Astrocyte of the cerebellum (primary cell): ENCODE data around the gene DPP6.
A peak's percentile ranks its signal among the peaks of the same experiment; 100 is the strongest.
"Not testable (repeated sequence)": the region's sequence is repeated elsewhere in the genome, so short reads cannot be mapped to it uniquely, and the experiment has no call there.

Experiments used
- DNase-seq: peaks from one replicate; pipeline ENCODE4 v3.0.0-alpha.2; 2011; ENCODE audit warnings: low read depth
- H3K4me3 ChIP-seq: 2 replicates; pipeline ENCODE4 v1.5.1; 2011; ENCODE audit warnings: mild to moderate bottlenecking, low read depth, low read length, moderate library complexity
- in situ Hi-C: cut with HindIII; loops from 2 replicates; pipeline ENCODE4 v1.10.0; 2017; ENCODE audit warnings: low sequenced_read_pairs
- TF ChIP-seq, protein P1 (sequence below): IDR thresholded peaks from 2 replicates; pipeline ENCODE4 v1.5.1; 2012; ENCODE audit warnings: low read length, low read depth, moderate library complexity, mild to moderate bottlenecking; ENCODE audit errors: missing control alignments

DPP6 gene

DNA sequence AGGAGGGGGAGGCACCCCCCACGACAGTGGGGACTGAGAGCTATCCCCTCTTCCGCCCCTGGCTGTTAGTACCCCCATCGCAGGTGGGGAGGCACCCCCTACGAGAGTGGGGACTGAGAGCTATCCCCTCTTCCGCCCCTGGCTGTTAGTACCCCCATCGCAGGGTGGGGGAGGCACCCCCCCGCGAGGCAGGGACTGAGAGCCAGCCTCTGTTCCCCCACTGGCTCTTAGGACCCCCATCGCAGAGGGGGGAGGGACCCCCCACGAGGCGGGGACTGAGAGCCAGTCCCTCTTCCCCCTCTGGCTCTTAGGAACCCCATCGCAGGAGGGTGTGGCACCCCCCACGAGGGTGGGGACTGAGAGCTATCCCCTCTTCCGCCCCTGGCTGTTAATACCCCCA lies 6.6 kb downstream of the DPP6 start:
- in situ Hi-C loops, DNase-seq, H3K4me3 ChIP-seq: not testable (repeated sequence)

DNA sequence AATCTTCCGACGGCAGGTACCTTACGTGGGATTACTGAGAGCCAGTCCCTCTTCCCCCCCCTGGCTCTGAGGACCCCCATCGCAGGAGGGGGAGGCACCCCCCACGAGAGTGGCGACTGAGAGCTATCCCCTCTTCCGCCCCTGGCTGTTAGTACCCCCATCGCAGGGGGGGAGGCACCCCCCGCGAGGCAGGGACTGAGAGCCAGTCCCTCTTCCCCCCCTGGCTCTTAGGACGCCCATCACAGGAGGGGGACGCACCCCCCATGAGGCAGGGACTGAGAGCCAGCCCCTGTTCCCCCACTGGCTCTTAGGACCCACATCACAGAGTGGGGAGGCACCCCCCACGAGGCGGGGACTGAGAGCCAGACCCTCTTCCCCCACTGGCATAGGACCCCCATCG lies 8.4 kb downstream of the DPP6 start:
- in situ Hi-C loops, DNase-seq: not testable (repeated sequence)

DNA sequence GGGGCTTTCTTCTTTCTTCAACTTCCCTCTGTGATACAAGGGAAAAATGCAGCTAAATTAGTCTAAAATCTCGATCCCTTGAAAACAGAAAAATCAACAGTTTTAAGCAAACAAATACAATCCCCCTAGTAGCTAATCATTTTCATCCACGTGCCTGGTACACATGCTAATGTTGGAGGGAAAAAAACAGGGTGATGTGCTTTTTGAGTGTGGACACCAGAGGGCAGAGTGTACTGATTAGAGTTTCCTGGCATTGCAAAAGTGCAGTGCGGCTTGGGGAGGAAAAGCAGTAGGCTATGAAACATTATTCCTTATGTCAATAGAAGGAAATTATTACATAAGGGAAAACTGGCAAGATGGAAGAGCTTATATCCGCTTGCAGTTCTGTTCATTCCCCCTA lies 19.6 kb downstream of the DPP6 start:
- TF ChIP-seq, protein P1, sequence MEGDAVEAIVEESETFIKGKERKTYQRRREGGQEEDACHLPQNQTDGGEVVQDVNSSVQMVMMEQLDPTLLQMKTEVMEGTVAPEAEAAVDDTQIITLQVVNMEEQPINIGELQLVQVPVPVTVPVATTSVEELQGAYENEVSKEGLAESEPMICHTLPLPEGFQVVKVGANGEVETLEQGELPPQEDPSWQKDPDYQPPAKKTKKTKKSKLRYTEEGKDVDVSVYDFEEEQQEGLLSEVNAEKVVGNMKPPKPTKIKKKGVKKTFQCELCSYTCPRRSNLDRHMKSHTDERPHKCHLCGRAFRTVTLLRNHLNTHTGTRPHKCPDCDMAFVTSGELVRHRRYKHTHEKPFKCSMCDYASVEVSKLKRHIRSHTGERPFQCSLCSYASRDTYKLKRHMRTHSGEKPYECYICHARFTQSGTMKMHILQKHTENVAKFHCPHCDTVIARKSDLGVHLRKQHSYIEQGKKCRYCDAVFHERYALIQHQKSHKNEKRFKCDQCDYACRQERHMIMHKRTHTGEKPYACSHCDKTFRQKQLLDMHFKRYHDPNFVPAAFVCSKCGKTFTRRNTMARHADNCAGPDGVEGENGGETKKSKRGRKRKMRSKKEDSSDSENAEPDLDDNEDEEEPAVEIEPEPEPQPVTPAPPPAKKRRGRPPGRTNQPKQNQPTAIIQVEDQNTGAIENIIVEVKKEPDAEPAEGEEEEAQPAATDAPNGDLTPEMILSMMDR: peak; percentile 21

More for the DNA sequence above, 8.4 kb downstream of the DPP6 start:
- not testable (repeated sequence) for H3K4me3 ChIP-seq

DNA sequence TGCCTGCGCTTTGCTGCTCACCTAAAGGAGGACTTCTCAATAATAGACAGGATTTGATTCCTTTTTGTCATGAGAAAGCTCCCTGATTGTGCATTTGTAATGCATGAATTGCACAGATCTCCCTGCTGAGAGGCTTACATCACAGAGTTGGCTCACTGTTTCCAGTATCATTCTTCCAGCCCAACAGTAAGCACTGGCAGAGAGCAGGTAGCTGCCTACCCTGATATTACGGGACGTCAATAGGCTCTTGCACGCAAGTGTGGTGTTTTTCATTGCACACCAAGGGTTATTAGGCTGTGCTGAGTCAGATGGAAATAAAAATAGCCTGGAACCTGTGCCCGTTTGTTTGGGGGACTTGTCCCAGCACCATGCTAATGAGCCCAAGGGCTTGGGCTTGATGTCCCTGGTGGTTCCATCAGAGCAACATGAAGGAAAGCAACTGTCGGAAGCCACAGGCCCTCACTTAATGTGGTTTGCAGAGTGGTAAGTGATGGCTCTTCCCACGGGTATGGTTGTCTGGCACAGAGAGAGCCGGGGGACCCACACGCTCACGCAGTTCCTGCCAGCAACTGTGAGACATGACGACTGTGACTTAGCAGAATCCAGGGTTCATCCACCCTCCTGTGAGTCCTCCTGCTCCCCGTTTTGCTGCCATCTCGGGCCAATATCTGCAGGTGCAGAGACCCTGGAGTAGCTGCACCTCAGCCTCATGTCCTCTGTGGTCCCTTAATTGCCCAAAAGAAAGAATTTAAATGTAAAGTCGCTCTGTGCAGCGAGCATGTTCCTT lies 20.4 kb downstream of the DPP6 start:
- DNase-seq, in situ Hi-C loops, H3K4me3 ChIP-seq: not testable (repeated sequence)

More for the DNA sequence above, 19.6 kb downstream of the DPP6 start:
- H3K4me3 ChIP-seq, DNase-seq, in situ Hi-C loops: not testable (repeated sequence)

DNA sequence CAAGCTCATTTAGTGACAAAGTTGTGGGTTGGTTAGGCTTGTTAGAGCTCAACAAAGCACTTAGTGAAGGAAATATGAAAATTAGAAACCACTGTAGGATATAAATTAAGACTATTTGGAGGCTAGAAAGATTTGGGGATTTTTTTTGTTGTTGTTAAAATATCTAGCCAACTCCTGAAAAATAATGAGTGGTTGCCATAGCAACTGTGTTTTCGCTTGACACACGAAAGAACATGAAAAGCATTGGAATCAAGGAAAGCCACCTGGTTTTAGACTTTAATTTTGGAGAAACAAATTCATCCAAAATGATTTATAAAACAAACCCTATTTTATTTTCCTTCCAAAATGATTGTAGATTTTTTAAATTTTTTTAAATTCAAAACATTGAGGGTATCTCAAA lies 26.3 kb downstream of the DPP6 start:
- DNase-seq, H3K4me3 ChIP-seq, in situ Hi-C loops: not testable (repeated sequence)

DNA sequence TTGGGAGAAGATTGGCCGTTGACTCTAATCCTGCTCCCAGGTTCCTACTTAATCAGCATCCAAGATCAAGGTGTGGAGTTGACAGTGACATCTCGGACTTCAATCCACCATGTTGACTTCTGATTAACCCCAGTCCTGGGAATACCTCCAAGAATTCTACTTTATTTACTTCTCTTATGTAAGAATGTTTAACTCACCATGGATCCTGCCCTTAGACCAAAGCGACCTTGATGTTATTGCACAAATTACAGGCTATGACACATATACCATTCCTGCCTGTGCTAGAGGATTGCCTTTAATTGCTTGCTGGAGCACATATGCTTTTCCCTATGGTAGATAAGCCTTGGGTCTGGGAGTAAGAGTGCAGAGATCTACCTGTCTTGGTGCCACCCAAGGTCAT lies 28.1 kb downstream of the DPP6 start:
- in situ Hi-C loops, H3K4me3 ChIP-seq, DNase-seq: not testable (repeated sequence)

DNA sequence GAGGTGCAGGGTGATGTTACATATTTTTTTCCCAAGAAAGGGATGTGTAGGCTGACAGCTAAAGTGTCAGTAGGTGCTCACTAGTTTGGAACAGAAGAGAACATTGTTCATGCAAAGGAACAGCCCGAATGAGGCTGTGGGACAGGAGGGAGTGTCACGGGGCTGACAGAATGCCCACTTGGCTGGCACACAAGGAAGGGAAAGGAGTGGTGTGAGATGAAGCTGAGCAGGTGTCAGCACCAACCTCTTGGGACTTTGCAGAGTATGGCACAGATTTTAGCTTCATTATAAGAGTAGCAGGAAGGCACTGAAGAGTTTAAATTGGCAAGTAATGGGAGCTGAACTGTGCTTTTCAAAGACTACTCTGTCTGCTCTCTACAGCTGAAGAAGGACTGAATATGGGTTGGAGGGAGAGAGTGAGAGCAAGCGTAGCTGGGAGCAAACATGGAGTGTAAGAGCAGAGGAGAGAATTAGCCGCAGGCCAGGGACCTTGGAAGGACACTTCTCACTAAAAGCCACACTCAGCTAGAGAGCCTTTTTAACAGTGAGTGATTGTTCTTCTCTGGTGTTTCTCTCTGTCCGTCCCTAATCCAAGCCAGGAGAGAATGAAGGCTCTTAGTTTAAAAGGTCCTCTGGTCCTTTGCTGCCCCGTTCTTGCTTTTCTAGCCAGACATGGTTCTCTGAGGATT lies 35.0 kb downstream of the DPP6 start:
- DNase-seq, in situ Hi-C loops, H3K4me3 ChIP-seq: not testable (repeated sequence)

DNA sequence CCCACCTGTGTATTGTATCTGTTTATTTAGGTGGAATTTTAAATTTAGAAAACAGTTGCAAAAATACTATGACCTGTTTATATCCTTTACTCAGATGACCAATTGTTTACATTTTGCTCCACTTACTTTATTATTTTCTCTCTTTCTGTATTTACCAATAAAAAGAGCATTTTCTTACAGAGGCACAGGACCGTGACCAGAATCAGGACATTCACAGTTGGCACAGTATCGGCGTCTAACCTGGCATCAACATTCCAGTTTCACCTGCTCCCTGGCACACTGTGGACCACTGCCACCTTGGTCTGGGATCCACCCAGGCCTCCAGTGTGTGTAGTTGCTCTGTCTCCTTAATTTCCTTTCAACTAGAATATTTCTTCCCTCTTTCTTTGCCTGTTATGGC lies 39.9 kb downstream of the DPP6 start:
- H3K4me3 ChIP-seq, DNase-seq, in situ Hi-C loops: not testable (repeated sequence)

DNA sequence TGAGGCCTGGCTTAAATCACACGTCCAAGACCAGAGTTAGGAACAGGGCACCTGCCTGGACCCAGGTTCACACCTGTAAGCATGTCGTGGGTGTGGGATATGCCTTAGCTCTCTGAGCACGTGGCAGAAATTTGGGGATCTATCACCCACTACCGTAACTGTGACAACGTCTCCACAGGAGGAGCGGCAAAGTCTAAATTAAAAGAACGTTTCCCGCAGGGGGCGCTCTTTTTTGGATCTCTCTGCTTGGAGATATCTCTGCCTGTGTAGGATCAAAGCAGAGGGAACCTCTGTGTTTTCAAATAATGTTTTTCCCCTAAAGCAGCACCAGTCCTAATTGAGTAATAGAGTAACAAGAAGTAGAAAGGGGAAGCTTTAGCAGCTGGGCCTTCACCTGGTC lies 43.0 kb downstream of the DPP6 start:
- in situ Hi-C loops, DNase-seq, H3K4me3 ChIP-seq: not testable (repeated sequence)

DNA sequence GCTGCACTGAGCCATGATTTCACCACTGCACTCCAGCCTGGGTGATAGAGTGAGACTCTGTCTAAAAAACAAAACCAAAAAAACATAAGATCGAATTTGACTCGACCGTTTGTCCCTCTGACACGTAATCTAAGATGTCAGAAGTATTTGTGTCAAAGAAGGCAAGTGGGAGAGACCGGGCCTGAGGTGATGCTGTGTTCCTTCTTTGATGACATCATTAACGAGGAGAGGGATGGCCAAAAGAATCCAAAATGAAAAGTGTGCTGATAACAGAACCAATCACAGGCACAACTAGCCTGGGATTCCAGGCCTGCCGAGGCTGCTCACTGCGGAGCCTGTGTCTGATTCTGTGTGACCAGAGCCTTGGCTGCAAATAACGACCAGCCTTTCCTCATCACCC lies 52.9 kb downstream of the DPP6 start:
- DNase-seq, in situ Hi-C loops, H3K4me3 ChIP-seq: not testable (repeated sequence)

DNA sequence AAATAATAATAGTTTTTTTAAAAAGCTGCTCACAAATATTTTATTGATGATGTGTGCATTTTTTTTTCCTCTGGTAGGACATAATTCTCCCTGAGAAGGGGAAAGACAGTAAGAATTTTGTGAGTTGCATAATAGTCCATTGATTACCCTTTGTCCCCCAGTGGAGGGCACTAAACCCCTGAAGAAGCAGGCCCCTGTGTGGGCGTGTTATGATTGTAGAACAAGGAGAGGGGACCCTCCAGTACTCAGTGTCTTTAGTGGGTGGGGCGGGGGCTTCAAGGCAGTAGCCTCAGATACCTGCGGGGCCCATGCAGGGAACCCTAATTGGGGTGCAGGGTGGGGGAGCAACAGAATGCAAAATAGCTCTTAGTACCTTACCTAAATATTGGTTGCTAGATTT lies 57.4 kb downstream of the DPP6 start:
- DNase-seq, in situ Hi-C loops, H3K4me3 ChIP-seq: not testable (repeated sequence)

DNA sequence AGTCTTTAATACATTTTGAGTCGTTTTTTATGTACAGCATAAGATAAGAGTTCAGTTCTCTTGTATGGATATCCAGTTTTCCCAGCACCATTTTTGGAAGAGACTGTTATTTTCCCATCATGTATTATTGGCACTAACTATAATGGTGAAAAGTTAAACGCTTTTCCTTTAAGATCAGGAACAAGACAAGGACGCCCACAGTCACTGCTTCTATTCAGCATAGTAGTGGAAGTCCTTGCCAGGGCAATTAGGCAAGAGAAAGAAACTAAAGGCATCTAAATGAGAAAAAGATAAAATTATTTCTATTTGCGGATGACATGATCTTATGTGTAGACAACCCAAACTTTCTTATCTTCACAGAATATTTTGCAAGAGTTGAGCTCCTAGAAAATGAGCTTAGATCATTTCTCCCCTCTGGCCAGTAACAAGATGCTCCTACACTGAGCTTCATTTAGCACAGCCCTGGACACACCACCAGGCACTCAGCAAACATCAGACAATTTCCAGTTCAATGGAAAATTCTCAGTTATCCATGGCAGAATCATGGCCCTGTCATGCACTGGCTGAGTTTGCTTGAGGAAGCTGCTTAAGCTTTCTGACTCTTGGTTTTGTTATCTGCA lies 61.6 kb downstream of the DPP6 start:
- in situ Hi-C loops, DNase-seq, H3K4me3 ChIP-seq: not testable (repeated sequence)

DNA sequence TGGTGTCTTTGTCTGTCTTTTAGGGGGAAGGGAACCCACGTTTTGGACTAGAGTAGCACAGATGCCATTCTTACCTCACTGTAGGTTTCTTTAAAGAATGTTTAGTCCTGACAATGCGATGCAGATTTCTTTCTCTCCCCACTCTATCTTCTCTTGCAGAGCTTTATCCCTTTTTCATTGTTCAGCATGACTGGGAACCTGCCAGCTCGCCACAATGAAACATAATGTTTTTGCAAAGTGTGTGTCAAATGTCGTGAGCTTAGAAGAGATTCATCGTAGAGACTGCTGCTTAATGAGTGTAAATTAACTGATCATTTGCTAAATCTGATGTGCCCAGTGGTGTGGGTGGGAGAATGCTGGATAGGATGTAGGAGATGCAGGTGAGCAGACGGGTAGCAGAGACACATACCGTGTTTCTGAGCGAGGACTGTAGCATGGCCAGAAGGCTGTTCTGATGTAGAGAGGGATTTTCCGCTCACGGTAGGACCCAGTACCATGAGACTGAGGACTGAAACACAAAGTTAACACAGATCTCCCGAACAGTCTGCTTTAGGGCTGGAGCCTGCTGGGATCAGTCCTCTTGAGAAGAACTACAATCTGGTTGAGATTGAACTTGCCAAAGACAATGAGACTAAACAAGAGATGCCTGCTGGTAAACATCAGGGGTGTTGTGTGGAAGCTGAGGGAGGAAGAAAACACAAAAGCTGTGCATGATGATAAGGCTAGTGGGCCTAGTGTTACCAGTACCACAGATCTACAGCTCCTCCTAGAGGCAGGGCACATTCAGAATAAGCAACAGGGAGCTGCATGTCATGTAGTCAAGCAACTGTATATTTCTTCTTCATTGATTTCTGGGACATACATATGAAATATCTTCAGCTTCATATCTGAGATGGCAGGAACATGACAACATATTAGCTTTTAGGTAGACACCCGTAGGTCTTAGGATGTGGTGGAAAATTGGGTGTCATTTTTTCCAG lies 65.5 kb downstream of the DPP6 start:
- DNase-seq, H3K4me3 ChIP-seq, in situ Hi-C loops: not testable (repeated sequence)

DNA sequence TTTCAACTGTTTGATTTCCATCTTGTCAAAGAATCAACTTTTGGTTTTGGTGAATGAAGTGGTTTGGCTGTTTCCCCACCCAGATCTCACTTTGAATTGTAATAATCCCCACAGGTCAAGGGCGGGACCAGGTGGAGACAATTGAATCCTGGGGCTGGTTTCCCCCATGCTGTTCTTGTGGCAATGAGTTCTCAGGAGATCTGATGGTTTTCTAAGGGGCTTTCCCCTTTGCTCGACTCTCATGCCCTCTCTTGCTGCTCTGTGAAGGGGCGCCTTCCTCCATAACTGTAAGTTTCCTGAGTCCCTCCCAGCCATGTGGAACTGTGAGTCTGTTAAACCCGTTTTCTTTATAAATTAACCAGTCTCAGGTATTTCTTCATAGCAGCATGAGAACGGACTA lies 68.6 kb downstream of the DPP6 start:
- in situ Hi-C loops, DNase-seq, H3K4me3 ChIP-seq: not testable (repeated sequence)

DNA sequence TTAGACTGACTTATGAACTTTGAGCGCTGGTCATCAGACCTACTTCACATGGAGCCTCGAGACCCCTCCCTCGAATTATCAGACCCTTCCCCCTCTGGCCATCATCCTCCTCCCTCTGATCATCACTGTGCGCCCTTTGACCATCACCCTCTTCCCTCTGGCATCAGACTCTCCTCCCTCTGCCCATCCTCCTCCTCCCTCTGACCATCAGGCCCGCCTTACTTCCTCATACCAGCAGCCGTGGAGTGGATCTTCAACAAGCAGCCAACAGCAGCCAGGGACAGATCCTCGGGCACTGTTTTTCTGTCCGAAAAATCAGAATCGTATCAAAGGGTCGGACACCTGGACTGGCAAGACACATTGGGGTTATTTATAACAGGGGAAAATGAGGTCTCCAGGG lies 70.5 kb downstream of the DPP6 start:
- in situ Hi-C loops, DNase-seq, H3K4me3 ChIP-seq: not testable (repeated sequence)
